ENCODE results near the gene ANKRD30B.
"Not testable (repeated sequence)": the region's sequence is repeated elsewhere in the genome, so short reads cannot be mapped to it uniquely, and the experiment has no call there.

- TF ChIP-seq CTCF, POLR2A (IDR thresholded peaks at IDR 0.05): not testable (repeated sequence)
Observed at GRCh38 chr18:14739056-14739455, 8.9 kb upstream of the ANKRD30B start.
